ENCODE results near the gene RFWD3.
"Not testable (repeated sequence)": the region's sequence is repeated elsewhere in the genome, so short reads cannot be mapped to it uniquely, and the experiment has no call there.

Gene RFWD3

GRCh38 chr16:74666425-74667254 lies at the start of gene RFWD3:
RFWD3 (minus strand) TSS chr16:74666877; CDS start chr16:74661449, 5,428 bp downstream.
- peak; percentile 98 for DNase-seq

DNA sequence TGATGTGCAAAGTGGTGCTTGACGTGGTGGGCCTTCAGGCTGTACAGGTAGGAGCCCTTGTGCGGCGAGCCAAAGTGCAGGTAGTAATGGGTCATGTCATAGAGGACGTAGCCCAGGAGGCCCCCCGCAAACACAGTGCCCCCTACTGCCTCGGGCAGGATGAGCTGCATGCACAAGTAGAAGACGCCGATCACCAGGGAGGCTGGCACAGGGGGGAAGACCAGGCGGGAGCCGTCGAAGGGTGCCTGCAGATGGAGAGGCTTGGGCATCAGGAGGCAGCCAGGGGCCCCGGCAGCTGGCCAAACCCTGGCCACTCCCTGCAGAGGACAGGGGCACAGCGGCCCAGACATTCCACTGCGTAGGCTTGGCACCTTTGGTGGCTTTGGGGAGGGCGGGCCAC lies 49.7 kb upstream of the RFWD3 start:
- no peak for DNase-seq

- no peak for DNase-seq
These were observed 47.2 kb upstream of the RFWD3 start for GRCh38 chr16:74713876-74714275.

DNA sequence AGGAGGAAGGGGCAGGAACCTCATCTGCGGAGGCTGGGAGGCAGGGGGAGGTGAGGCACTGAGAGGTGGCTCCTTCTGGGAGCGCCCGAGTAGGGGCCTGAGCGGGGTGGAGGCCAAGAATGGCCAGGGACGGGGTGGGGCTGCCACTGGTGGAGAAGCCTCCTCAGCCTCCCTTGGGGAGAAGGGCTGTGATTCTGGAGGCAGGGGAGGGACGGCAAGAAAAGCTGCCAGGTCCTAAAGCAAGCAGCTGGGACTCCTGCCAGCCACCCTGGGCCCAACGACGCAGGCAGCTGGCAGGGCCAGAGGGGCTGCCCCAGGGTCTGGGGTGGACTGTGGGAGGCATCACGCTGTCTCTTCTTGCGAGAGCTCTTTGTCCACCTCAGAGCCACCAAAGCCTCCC lies 46.6 kb upstream of the RFWD3 start:
- DNase-seq = no peak

- no peak for DNase-seq
These were observed 45.3 kb upstream of the RFWD3 start for GRCh38 chr16:74711938-74712337.

- DNase-seq = no peak
These were observed 43.7 kb upstream of the RFWD3 start for GRCh38 chr16:74710401-74710800.

- DNase-seq = peak; percentile 76
These were observed 42.8 kb upstream of the RFWD3 start for GRCh38 chr16:74709441-74709877.

DNA sequence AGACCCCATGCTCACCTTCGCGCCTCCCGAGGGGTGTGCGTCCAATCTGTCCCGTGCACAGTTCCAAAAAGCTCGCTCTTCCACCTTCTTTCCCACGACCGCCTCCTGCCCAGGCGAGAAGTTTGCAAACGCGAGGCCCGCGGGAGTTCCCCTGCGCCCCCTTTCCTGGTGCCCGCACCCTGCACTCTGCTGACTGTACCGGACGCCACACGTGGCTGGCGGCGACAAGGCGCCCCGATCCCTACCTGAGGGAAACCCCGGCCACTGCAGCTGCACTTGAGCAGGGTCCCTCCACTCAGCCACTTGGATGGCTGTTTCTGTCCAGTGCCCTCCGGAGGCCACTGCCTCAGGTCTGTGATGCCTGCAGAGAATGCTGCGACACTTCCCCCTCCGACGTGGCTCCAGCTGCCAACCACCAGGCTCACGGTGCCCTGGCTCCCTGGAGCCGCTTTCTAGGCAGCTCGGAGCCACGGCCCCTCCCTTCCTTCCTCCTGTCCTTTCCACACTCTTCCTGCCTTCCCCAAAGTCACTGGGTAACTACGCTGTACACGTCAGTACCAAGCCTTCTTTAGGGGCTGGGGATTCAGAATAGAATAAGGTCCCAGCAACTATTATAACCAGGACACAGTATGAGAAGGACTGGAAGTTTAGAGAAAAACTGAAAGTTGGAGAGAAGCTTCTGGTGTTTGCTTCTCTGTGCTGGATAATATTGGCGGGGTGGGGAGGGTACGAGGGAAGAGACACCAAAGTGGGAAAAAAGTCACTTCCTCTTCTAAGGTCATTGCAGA lies 34.0 kb upstream of the RFWD3 start, which contains the start of gene MLKL:
Gene MLKL, minus strand, starts transcription at position 425 of the 788 bp plus-strand sequence. CDS start 5,105 bp downstream, outside the sequence.
- peak; percentile 59 for DNase-seq

- peak; percentile 56 for DNase-seq
These were observed 33.4 kb upstream of the RFWD3 start for GRCh38 chr16:74700116-74700437.

GRCh38 chr16:74699666-74700065 lies 33.0 kb upstream of the RFWD3 start:
- DNase-seq = no peak

DNA sequence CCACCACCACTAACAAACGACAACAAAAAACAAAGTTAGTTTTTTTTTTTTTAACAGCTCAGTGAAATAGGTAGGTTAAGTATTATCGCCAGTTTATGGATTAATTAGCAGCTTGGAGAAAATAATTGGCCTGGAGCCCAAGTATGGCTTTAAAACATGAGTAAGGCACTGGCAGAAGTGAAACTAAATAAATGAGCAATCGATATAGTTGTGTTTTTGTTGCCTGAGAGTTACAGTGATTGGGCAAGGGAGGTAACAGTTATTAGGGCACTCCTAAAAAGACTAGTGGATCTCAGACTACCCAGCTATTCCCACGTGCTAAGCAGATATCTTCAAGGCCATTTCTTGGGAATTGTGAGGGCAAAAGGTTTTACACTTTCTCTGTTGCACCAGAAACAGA lies 31.5 kb upstream of the RFWD3 start:
- DNase-seq = no peak

GRCh38 chr16:74695450-74696422 lies 29.1 kb upstream of the RFWD3 start:
- peak; percentile 75 for DNase-seq

- no peak for DNase-seq
These were observed 24.6 kb upstream of the RFWD3 start for GRCh38 chr16:74691093-74691855.

GRCh38 chr16:74682556-74682955 lies 15.9 kb upstream of the RFWD3 start:
- no peak for DNase-seq

- no peak for DNase-seq
These were observed 14.0 kb upstream of the RFWD3 start for GRCh38 chr16:74680681-74681080.

GRCh38 chr16:74679983-74680382 lies 13.3 kb upstream of the RFWD3 start:
- no peak for DNase-seq

- DNase-seq = no peak
These were observed 11.2 kb upstream of the RFWD3 start for GRCh38 chr16:74677868-74678267.

DNA sequence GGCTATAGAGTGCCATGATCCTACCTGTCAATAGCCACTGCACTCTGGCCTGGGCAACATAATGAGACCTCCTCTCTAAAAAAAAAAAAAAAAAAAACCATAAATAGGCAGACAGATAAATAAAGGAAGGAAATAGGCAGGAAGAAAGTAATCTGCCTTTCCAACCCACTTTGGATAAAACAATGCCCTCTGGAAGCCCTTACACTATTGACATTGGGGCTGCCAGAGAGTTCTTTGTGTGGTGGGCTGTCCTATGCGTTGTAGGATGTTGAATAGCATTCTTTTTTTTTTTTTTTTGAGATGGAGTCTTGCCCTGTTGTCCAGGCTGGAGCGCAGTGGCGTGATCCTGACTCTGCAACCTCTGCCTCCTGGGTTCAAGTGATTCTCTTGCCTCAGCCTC lies 7.2 kb upstream of the RFWD3 start:
- DNase-seq = no peak

- not testable (repeated sequence) for DNase-seq
These were observed 2.2 kb upstream of the RFWD3 start for GRCh38 chr16:74668877-74669276.

GRCh38 chr16:74667255-74667700 lies 601 bp upstream of the RFWD3 start:
- no peak for DNase-seq

DNA sequence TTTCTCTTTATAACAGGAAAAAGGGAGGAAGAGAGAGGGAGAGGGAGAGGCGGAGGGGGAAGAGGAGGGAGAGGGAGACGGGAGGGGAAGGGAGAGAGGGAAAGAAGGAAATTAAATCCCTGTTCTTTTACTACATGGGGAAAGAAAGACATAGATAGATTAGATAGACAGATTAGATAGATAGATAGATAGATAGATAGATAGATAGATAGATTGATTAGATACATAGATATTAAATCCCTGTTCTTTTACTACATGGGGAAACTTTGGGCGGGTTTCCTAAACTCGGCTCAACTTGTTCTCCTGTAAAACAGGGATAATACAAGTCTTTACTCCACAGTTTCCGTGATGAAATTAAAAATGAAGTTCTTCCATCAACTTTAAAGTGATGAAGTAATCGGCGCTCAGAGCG lies 661 bp downstream of the RFWD3 start:
- no peak for DNase-seq

DNA sequence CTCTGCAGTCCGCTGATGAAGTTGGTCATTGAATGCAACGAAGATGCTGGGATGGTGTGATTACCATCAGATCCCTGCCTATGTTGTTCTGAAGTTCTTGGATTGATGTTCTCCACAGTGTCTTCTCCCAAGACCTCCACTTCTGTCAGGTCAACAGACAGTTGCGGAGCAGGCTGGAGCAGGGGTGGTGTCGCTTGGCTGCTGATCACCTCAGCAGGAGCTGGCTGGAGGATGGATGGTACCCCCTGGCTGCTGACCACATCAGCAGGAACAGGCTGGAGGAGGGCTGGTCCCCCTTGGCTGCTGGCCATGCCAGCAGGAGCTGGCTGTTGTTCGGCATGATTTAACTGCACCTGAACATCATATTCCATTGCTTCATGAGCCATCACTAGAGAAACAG lies 5.6 kb downstream of the RFWD3 start:
- DNase-seq = no peak

All from CD4-positive, alpha-beta T cell treated with Interferon gamma for 1 hour (primary cell).